ENCODE data around the gene STARD10. TPM values are rescaled to one million over a fixed set of nuclear protein-coding genes. Genes with fewer than 3 reads are reported as not detected.
A peak's percentile ranks its signal among the peaks of the same experiment; 100 is the strongest.

The STARD10 gene
- total and polyA plus RNA-seq, 9 of the 15 experiments (the other 6 are each of a cell fraction or from before 2014, with no cell fraction given) = 0.15 to 52.9 (median 32.3) TPM

GRCh38 chr11:72776844-72777754 is 16.7 kb downstream of the STARD10 start (continued):
- TF ChIP-seq SMAD2 (IDR thresholded peaks at IDR 0.05; ENCODE audit: low read depth, low read length) = no peak
- TF ChIP-seq MAX (CRISPR knock-in tag; IDR thresholded peaks at IDR 0.05) = peak; percentile 74
- peak; percentile 21; the same call in 1 of the 2 replicates for TF ChIP-seq RAD51 (IDR thresholded peaks at IDR 0.05; ENCODE audit: borderline replicate concordance, low read depth)
- no peak for TF ChIP-seq MIER1 (IDR thresholded peaks at IDR 0.05; ENCODE audit: low read depth)
- TF ChIP-seq ESRRB (CRISPR knock-in tag; IDR thresholded peaks at IDR 0.05; ENCODE audit: borderline replicate concordance) = no peak
- TF ChIP-seq SREBF1 (IDR thresholded peaks at IDR 0.05; ENCODE audit: borderline replicate concordance, low read depth, low read length) = no peak
- TF ChIP-seq UBTF (IDR thresholded peaks at IDR 0.05; ENCODE audit: borderline replicate concordance in 1 of 2, low read depth in 2 of 2, low read length in 2 of 2) = peak in 1 of 2 experiments; percentile 39; a peak in 1 of 4 replicates
- TF ChIP-seq TOE1 (IDR thresholded peaks at IDR 0.05; ENCODE audit: borderline replicate concordance) = no peak
- TF ChIP-seq TOE1 (CRISPR knock-in tag; IDR thresholded peaks at IDR 0.05; ENCODE audit: borderline replicate concordance, low read depth) = no peak
- TF ChIP-seq E2F3 (CRISPR knock-in tag; IDR thresholded peaks at IDR 0.05) = 0 out of 2 replicates have a peak, but pooled peaks have one; percentile 27
- TF ChIP-seq ZBTB9 (CRISPR knock-in tag; IDR thresholded peaks at IDR 0.05) = no peak; the same call in 1 of the 2 replicates
- TF ChIP-seq ATF4 (CRISPR knock-in tag; IDR thresholded peaks at IDR 0.05) = no peak
- TF ChIP-seq ZNF551 (CRISPR knock-in tag; IDR thresholded peaks at IDR 0.05) = no peak
- no peak for TF ChIP-seq DPF2 (IDR thresholded peaks at IDR 0.05)
- TF ChIP-seq EWSR1 (IDR thresholded peaks at IDR 0.05; ENCODE audit: borderline replicate concordance, low read depth, partially characterized antibody) = no peak
- no peak for TF ChIP-seq CAMTA2 (CRISPR knock-in tag; conservative IDR thresholded peaks at IDR 0.05)
- no peak for TF ChIP-seq DLX4 (CRISPR knock-in tag; IDR thresholded peaks at IDR 0.05)
- no peak for TF ChIP-seq ZNF24 (IDR thresholded peaks at IDR 0.05)
- peak; percentile 0; the same call in 1 of the 2 replicates for TF ChIP-seq NFRKB (IDR thresholded peaks at IDR 0.05; ENCODE audit: low read depth)
- no peak for TF ChIP-seq LEF1 (IDR thresholded peaks at IDR 0.05)
- TF ChIP-seq ZBTB12 (CRISPR knock-in tag; IDR thresholded peaks at IDR 0.05) = no peak
- peak; percentile 1 for TF ChIP-seq ZFP36 (IDR thresholded peaks at IDR 0.05; ENCODE audit: low read depth, low read length, partially characterized antibody)

Measured in K562 (cell line).